A549 (cell line): ENCODE measurements around the gene CBFA2T3. TPM values are rescaled to one million over a fixed set of nuclear protein-coding genes. Genes with fewer than 3 reads are reported as not detected.

ENCODE experiments used
- ATAC-seq, 2 experiments: fragments of 200-7000 bp in 1 of 2; fragments of >200 bp in 1 of 2; cut with Nextera tagmentation in 1 of 2; cut with Tn5 transposase in 1 of 2; 3 replicates each; pipeline versions ENCODE4 v1.8.0 to v1.9.1; 2018 to 2020; ENCODE audit warnings: mild to moderate bottlenecking in 1 of 2, moderate library complexity in 1 of 2
- CTCF ChIA-PET: fragments of 300-600 bp; sonication (Branson Sonifier 250); formaldehyde crosslinking; extraction: SDS; loops from one replicate; lab custom pipeline; 2021; ENCODE audit warnings: antibody characterized with exemption, inconsistent platforms; lab: Yijun Ruan, JAX
- POLR2A ChIA-PET: fragments of 350-600 bp; formaldehyde crosslinking; extraction: SDS; loops from one replicate; lab custom pipeline; 2021; ENCODE audit warnings: antibody characterized with exemption, inconsistent platforms; lab: Yijun Ruan, JAX
- DNase-seq, 2 experiments: peaks; one replicate each; pipeline versions ENCODE4 v3.0.0 to v3.0.0-alpha.2; 2011 to 2016; ENCODE audit warnings: low read depth in 1 of 2, low spot score in 1 of 2
- FAIRE-seq: peaks from 2 replicates; lab custom pipeline; 2011; peaks lifted over from hg19 to GRCh38; lab: Jason Lieb, UNC
- H3K27ac ChIP-seq, 2 experiments: fragments of >200 bp; sonication (Bioruptor Twin); formaldehyde crosslinking; 3 replicates each; pipeline ENCODE4 v1.5.1; 2016 to 2017
- H3K4me1 ChIP-seq: fragments of >200 bp; sonication (Bioruptor Twin); formaldehyde crosslinking; 3 replicates; pipeline ENCODE4 v1.6.1; 2016
- H3K4me2 ChIP-seq: fragments of >200 bp; sonication (Bioruptor Twin); formaldehyde crosslinking; 3 replicates; pipeline ENCODE4 v1.6.1; 2016
- H3K4me3 ChIP-seq: fragments of >200 bp; sonication (Bioruptor Twin); formaldehyde crosslinking; 3 replicates; pipeline ENCODE4 v1.5.1; 2016
- H3K9me3 ChIP-seq: fragments of >200 bp; sonication (Bioruptor Twin); formaldehyde crosslinking; 3 replicates; pipeline ENCODE4 v1.6.1; 2016
- BCL3 ChIP-seq: fragments of >200 bp; sonication (Bioruptor Twin); formaldehyde crosslinking; IDR thresholded peaks from 3 replicates; pipeline ENCODE4 v1.6.1; 2016
- CHD4 ChIP-seq: fragments of 200-600 bp; sonication (generic); IDR thresholded peaks from 2 replicates; pipeline ENCODE4 v1.6.1; 2016; ENCODE audit warnings: antibody characterized with exemption, mild to moderate bottlenecking, borderline replicate concordance
- CTCF ChIP-seq: fragments of >200 bp; sonication (Bioruptor Twin); formaldehyde crosslinking; IDR thresholded peaks from 3 replicates; pipeline ENCODE4 v1.5.1; 2016
- EHF ChIP-seq: fragments of 250-450 bp; sonication (Bioruptor Pico); IDR thresholded peaks from 2 replicates; pipeline ENCODE4 v1.5.0; 2020; ENCODE audit warnings: mild to moderate bottlenecking
- EP300 ChIP-seq, 2 experiments: fragments of >200 bp; sonication (Bioruptor Twin); formaldehyde crosslinking; IDR thresholded peaks; 2 replicates in 1 of 2; 3 replicates in 1 of 2; pipeline ENCODE4 v1.6.1; 2016 to 2017
- GATA3 ChIP-seq: IDR thresholded peaks from 2 replicates; pipeline ENCODE4 v1.6.1; 2012; ENCODE audit warnings: borderline replicate concordance
- HMGXB4 ChIP-seq: fragments of 250-450 bp; sonication (Bioruptor Pico); IDR thresholded peaks from 2 replicates; pipeline ENCODE4 v1.5.0; 2021; ENCODE audit warnings: mild to moderate bottlenecking, moderate library complexity, borderline replicate concordance
- HOXB13 ChIP-seq: fragments of 250-450 bp; sonication (Bioruptor Pico); IDR thresholded peaks from 2 replicates; pipeline ENCODE4 v1.5.0; 2020; ENCODE audit warnings: low read depth, mild to moderate bottlenecking, moderate library complexity
- JUN ChIP-seq, 2 experiments: fragments of >200 bp; sonication (Bioruptor Twin); formaldehyde crosslinking; IDR thresholded peaks; 2 replicates in 1 of 2; 3 replicates in 1 of 2; pipeline ENCODE4 v1.6.1; 2016 to 2017
- JUNB ChIP-seq: fragments of >200 bp; sonication (Bioruptor Twin); formaldehyde crosslinking; IDR thresholded peaks from 2 replicates; pipeline ENCODE4 v1.6.1; 2016
- KDM1A ChIP-seq: fragments of 200-600 bp; sonication (generic); IDR thresholded peaks from 2 replicates; pipeline ENCODE4 v1.6.1; 2016; ENCODE audit warnings: low read depth, mild to moderate bottlenecking
- MAFK ChIP-seq: fragments of 450-650 bp; IDR thresholded peaks from 2 replicates; pipeline ENCODE4 v1.6.1; 2014; ENCODE audit not compliant: partially characterized antibody
- NPAS2 ChIP-seq: fragments of 250-450 bp; sonication (Bioruptor Pico); IDR thresholded peaks from 2 replicates; pipeline ENCODE4 v1.8.0; 2022; ENCODE audit warnings: mild to moderate bottlenecking, moderate library complexity, borderline replicate concordance
- PBX3 ChIP-seq: IDR thresholded peaks from 2 replicates; pipeline ENCODE4 v1.6.1; 2012
- POLR2A ChIP-seq: IDR thresholded peaks from 2 replicates; pipeline ENCODE4 v1.6.1; 2012; ENCODE audit warnings: mild to moderate bottlenecking, low read length
- RAD21 ChIP-seq, 2 experiments: fragments of >200 bp in 1 of 2; sonication (Bioruptor Twin) in 1 of 2; formaldehyde crosslinking in 1 of 2; IDR thresholded peaks in 1 of 2; conservative IDR thresholded peaks in 1 of 2; 2 replicates in 1 of 2; 3 replicates in 1 of 2; pipeline ENCODE4 v1.6.1; 2012 to 2018; ENCODE audit warnings: inconsistent platforms in 1 of 2
- RCOR1 ChIP-seq: fragments of 150-350 bp; IDR thresholded peaks from 2 replicates; pipeline ENCODE4 v1.6.1; 2014; ENCODE audit warnings: antibody characterized with exemption, low read length, low read depth
- REST ChIP-seq: fragments of 200-600 bp; sonication (generic); IDR thresholded peaks from 2 replicates; pipeline ENCODE4 v1.6.1; 2016; ENCODE audit warnings: antibody characterized with exemption, mild to moderate bottlenecking, moderate library complexity
- RFX5 ChIP-seq: fragments of 450-650 bp; IDR thresholded peaks from 2 replicates; pipeline ENCODE4 v1.7.1; 2014; ENCODE audit warnings: antibody characterized with exemption, mild to moderate bottlenecking, moderate library complexity
- RNF2 ChIP-seq: fragments of 200-600 bp; sonication (generic); IDR thresholded peaks from 2 replicates; pipeline ENCODE4 v1.6.1; 2016; ENCODE audit warnings: low read depth, mild to moderate bottlenecking, antibody characterized with exemption, moderate library complexity, borderline replicate concordance
- SMC3 ChIP-seq: fragments of >200 bp; sonication (Bioruptor Twin); formaldehyde crosslinking; IDR thresholded peaks from 3 replicates; pipeline ENCODE4 v1.6.1; 2018; ENCODE audit warnings: inconsistent platforms
- TP53 ChIP-seq: fragments of 250-450 bp; sonication (Bioruptor Pico); IDR thresholded peaks from 2 replicates; pipeline ENCODE4 v1.5.0; 2021; ENCODE audit warnings: mild to moderate bottlenecking, moderate library complexity
- ZFP36 ChIP-seq: fragments of 450-650 bp; IDR thresholded peaks from 2 replicates; pipeline ENCODE4 v1.6.1; 2014; ENCODE audit warnings: borderline replicate concordance; ENCODE audit not compliant: partially characterized antibody
- ZNF302 ChIP-seq: fragments of 250-450 bp; sonication (Bioruptor Pico); IDR thresholded peaks from 2 replicates; pipeline ENCODE4 v1.9.0; 2021; ENCODE audit warnings: inconsistent platforms, mild to moderate bottlenecking, moderate library complexity
- WGBS: methylation state at CpG from one replicate; pipeline ENCODE4 v1.1.6; 2017; ENCODE audit errors: missing lambda C conversion rate; 5-methylcytosine and 5-hydroxymethylcytosine counted together
- polyA plus RNA-seq, 4 experiments: library from polyadenylated mRNA; depleted of rRNA in 3 of 4; stranded (reverse); fragments of >200 nt; fragmentation: RNase III in 1 of 4; extraction: RNeasy Plus Mini Kit Qiagen cat#74134 plus additional on column Dnase treatment in 1 of 4; gene quantifications; 2 replicates in 3 of 4; 3 replicates in 1 of 4; pipeline ENCODE4 v1.2.3, GENCODE V29; 2011 to 2017

Gene CBFA2T3
- polyA plus RNA-seq, 2 of the 4 experiments (the other 2 are of a cell fraction), result 0.08 TPM; not detected in 1

- 96% methylated on average over 25 of the region's 25 CpGs for WGBS
- Histone ChIP-seq H3K27ac (no peak overlapping the region), H3K9me3 (no peaks in the 10 kb centered on the region), H3K4me3 (no peak overlapping the region), H3K4me2 (no peak overlapping the region), H3K4me1 (no peaks in the 10 kb centered on the region)
- DNase-seq (no peak), ATAC-seq (no peak), FAIRE-seq (no peak)
- TF ChIP-seq NPAS2 (CRISPR knock-in tag) (no peak), EP300 (IDR thresholded peaks at IDR 0.05) (no peak), BCL3 (no peak), RCOR1 (no peak), REST (no peak), TP53 (CRISPR knock-in tag) (no peak), JUNB (no peak), RFX5 (no peak)
- ChIA-PET POLR2A (no interaction called here), CTCF (interaction anchor here (0.6 to 1.1 kb wide), 3 partner anchors 17 to 106 kb away, joined by 3 to 5 read pairs (median 3); no protein-coding TSS in a partner anchor)
These were observed 134.2 kb downstream of the CBFA2T3 start for GRCh38 chr16:88842806-88843205.

GRCh38 chr16:88842308-88842756 lies 134.7 kb downstream of the CBFA2T3 start:
- Histone ChIP-seq H3K9me3 (no peaks in the 10 kb centered on the region), H3K4me1 (no peaks in the 10 kb centered on the region), H3K27ac (no peak overlapping the region), H3K4me3 (no peak overlapping the region), H3K4me2 (no peak overlapping the region)
- no peak for DNase-seq
- ATAC-seq, result no peak
- POLR2A ChIA-PET, result no interaction called here
- TF ChIP-seq PBX3, result no peak
- CTCF ChIA-PET, result no interaction called here
- FAIRE-seq, result no peak
- 88% methylated on average over 15 of the region's 15 CpGs for WGBS

GRCh38 chr16:88841521-88842307 lies 135.3 kb downstream of the CBFA2T3 start:
- ChIA-PET CTCF (interaction anchor here (0.9 to 2.2 kb wide), 3 partner anchors 15 to 104 kb away, joined by 3 to 8 read pairs (median 4); partner anchors contain the start of genes GALNS and TRAPPC2L), POLR2A (no interaction called here)
- ATAC-seq (no peak), FAIRE-seq (no peak), DNase-seq (no peak)
- WGBS, result 91% methylated on average over 37 of the region's 40 CpGs
- H3K4me2 ChIP-seq, result no peak overlapping the region
- no peak overlapping the region for H3K4me3 ChIP-seq
- no peaks in the 10 kb centered on the region for H3K9me3 ChIP-seq
- H3K4me1 ChIP-seq, result no peaks in the 10 kb centered on the region
- H3K27ac ChIP-seq, result no peak overlapping the region
- TF ChIP-seq HMGXB4, result no peak
- TF ChIP-seq POLR2A, result no peak
- no peak for TF ChIP-seq GATA3
- no peak for TF ChIP-seq KDM1A
- no peak for TF ChIP-seq MAFK
- no peak for TF ChIP-seq RNF2
- no peak for TF ChIP-seq EHF (CRISPR knock-in tag)
- TF ChIP-seq RFX5, result no peak
- no peak for TF ChIP-seq SMC3
- no peak for TF ChIP-seq JUN (IDR thresholded peaks at IDR 0.05)
- TF ChIP-seq HOXB13 (CRISPR knock-in tag), result no peak
- no peak for TF ChIP-seq ZFP36
- no peak for TF ChIP-seq RAD21 (conservative IDR thresholded peaks at IDR 0.05 in 1 of 2, IDR thresholded peaks at IDR 0.05 in 1 of 2)
- no peak for TF ChIP-seq CHD4
- no peak for TF ChIP-seq CTCF
- no peak for TF ChIP-seq ZNF302 (CRISPR knock-in tag)
